Mammary microvascular endothelial cell (primary cell): ENCODE results near the gene ZDHHC14. TPM values are rescaled to one million over a fixed set of nuclear protein-coding genes. Genes with fewer than 3 reads are reported as not detected.

Experiments
- total RNA-seq: library from RNA; depleted of rRNA; stranded (reverse); fragments of >200 nt; gene quantifications from 2 replicates; pipeline ENCODE4 v1.2.3, GENCODE V29; 2015

Gene ZDHHC14
- 15.5 and 21.0 TPM in 2 replicates for total RNA-seq

DNA sequence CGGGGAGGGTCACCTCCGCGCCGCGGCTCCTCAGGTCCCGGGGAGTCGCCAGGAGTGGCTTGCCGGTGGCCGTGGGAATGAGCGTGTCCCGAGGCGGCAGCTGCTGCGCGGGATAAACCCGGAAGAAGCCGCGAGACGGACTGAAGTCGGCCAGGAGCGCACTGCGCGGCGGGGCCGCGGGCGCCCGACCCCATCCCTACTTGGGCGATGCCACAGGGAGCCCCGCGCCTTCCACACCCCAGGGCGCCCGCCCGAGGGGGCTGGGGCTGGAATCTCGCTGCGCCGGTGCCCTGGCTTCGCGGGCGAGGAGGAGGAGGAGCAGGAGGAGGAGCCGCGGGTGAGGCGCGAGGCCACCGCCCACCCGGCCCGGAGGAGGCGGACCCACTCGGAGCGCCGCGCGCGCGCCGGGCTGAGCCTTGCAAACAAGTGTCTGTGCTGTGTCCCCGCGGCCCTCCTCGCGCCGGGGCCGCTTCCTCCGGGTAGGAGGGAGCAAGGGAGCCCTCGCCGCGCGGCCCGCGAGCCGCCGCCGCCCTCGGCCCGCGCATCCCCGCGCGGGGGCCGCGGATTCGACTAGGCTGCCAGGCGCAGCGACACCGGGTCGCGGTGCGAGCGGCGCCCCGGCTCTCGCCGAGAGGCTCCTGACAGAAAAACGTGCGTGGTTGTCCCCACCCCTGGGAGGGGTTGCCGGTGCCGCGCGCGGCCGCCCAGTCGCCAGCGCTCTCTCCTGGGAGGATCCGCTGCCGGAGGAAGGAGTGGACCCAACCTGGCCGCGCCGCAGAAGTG, at the start of gene ZDHHC14:
TSS of gene ZDHHC14 (plus strand) at position 412 of the 783 bp plus-strand sequence.

Other genes starting within 250 kb of the ZDHHC14 start
- gene TMEM242, start 57.7 kb upstream of the ZDHHC14 start, total RNA-seq = 4.5 and 5.1 TPM in 2 replicates